A204.1 (cell line): ENCODE results near the gene SFTPA1.
"Not testable (repeated sequence)": the region's sequence is repeated elsewhere in the genome, so short reads cannot be mapped to it uniquely, and the experiment has no call there.

Experiments
- FAIRE-seq: peaks from 2 replicates; lab custom pipeline; 2012; peaks lifted over from hg19 to GRCh38; lab: Jason Lieb, UNC

Gene SFTPA1

GRCh38 chr10:79610601-79611191 lies at the start of gene SFTPA1:
Gene SFTPA1 (plus strand): TSS chr10:79610939. CDS start chr10:79611826, 887 bp downstream.
- no peak for FAIRE-seq

DNA sequence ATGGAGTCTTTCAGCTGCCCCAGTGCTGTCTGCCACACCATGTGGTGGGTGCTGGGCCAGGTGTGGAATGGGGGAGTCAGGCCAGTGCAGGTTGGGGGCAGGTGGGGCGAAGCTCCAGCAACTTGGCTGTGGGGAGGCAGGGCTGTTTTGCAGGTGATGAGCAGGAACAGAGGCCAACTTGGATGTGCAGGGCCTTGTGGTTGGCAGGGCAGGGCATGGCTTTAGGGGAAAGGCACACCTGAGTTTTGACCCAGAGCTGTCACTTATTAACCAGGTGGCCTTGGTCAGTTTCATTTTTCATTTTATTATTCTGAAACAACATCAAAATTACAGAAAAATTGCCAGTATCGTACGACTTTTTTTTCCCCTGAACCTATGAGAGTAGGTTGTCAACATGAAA lies 49.5 kb upstream of the SFTPA1 start:
- no peak for FAIRE-seq

DNA sequence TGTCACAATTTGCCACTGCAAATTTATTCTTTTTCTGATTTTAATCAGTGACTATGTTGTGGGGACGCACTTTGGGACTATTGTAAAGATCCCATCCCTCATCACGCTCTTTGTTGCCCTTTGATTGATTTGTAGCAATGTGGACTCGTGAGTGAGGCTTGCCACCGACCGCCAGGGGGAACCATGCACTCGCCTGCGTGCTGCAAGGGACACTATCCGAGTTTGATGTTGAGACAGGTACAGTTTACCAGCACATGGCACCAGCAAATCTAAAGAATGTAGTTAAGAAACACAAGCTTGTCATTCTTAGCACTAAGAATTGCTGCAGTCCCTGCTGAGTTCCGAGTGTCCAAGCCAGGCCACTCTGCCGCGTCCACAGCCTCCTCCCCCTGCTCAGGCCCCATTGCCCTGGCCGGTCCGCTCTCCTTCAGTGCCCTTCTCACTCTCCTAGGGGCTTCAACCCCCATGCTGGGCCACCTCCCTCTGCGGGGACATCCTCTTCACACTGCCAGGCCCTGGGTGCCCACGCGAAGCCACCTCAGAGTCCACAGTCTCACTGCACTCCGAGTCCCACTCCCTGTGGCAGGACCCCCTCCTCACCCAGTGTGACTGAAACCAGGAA lies 48.5 kb upstream of the SFTPA1 start:
- no peak for FAIRE-seq

DNA sequence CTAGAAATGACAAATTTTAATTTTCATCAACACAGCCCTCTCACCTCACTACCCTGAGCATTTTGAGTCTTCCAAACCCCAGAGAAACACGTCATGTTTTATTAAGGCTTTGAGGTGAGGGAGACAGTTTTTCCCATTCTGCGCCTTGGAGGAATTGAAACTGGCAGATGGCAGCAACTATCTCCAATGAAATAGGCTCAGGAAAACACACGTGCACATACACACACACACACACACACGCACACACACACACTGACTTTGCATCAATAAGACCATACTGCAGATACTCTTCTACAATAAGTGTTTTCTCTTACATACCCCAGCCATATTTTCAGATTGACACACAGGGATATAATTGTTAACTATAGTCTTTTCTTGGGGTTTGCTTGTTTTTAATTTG lies 47.3 kb upstream of the SFTPA1 start:
- no peak for FAIRE-seq

DNA sequence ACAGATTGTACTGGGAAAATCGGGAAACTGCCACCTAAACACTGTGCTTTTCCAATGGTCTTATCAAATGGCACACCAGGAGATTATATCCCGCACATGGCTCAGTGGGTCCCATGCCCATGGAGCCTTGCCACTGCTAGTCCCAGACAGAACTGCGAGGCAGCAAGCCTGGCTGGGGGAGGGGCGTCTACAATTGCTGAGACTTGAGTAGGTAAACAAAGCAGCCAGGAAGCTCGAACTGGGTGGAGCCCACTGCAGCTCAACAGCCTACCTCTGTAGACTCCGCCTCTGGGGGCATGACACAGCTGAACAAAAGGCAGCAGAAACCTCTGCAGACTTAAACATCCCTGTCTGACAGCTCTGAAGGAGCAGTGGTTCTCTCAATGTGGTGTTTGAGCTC lies 40.1 kb upstream of the SFTPA1 start:
- not testable (repeated sequence) for FAIRE-seq

- peak; percentile 80 for FAIRE-seq
These were observed 31.4 kb upstream of the SFTPA1 start for GRCh38 chr10:79579361-79579760.

DNA sequence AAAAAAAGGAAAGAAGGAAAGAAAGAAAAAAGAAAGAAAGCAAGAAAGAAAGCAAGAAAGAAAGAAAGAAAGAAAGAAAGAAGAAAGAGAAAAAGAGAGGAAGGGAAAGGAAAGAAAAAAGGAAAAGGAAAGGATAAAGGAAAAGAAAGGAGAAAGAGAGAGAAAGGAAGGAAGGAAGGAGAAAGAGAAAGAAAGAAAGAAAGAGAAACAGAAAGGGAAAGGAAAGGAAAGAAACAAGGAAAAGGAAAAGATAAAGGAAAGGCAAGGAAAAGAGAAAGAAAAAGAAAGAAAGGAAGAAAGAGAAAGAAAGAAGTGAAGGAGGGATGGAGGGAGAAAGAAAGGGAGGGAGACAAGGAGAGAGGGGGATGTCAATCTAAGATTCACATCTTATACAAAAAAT lies 29.7 kb upstream of the SFTPA1 start:
- no peak for FAIRE-seq

DNA sequence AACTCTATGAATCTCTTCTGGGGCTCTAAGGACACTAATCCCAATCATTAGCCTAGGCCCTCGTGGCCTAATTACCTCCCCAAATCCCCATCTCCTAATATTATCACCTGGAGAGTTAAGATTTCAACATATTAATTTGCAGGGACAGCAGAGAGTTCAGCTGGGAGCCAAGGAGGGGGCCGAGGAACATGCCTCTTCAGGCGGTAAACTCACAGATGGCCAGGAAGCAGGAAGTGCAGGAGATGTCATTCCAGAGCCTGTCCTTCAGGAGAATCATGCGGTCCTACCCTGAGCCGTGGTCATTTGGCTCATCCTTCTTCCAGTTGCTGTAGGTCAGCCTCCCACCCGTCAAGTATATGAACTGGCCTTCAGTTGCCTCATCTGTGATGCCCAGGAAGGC lies 28.6 kb upstream of the SFTPA1 start:
- no peak for FAIRE-seq

- not testable (repeated sequence) for FAIRE-seq
These were observed 27.8 kb upstream of the SFTPA1 start for GRCh38 chr10:79582954-79583353.

GRCh38 chr10:79583488-79584024 lies 27.2 kb upstream of the SFTPA1 start:
- no peak for FAIRE-seq

DNA sequence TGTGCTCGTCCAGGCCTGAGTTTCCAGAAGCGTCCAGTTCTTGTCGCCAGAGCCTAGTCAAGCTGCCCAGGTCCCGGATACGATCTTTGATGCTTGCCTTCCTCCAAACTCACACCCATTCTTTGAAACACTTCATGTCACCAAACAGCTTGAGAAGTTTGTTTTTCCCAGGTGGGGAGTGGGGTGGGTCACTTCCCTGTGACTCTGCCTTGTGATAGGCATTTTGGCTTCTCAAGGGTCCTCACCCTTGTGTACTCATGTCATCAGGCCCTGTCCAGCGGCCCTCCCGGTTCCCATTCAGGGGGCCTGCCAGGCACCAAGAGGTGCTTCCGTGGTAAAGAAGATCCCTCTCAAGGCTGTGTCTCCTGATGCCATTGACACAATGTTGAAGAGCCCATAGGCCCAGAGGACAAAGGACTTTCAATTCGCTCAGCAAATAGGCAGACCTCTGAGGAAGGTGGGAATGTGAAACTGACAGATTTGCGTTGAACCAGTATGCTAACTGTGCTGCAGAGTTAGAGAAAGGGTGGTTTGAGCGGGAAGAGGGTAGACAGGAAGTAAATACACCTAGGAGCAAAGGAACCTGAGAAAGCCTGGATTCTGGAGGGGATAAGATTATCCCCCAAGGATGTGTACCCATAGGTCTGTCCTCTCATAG lies 24.7 kb upstream of the SFTPA1 start:
- FAIRE-seq, result no peak

DNA sequence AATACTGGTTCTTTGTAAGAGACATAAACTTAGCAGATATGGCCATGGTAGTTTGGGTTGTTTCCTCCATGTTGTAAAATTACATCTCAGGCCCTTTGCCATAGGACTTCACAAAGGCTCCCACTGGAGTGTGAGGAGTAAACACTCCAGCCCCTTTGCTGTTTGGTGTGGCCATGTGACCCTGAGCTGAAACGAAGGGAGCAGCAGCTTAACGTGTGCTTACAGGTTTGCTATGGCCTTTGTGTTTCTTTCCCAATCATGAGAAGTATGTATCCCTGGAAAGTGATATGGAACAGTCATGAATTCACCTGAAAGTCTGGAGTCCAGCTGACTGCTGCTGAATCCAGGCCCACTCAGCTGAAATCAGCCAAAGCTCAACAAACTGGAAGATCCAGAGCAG lies 23.8 kb upstream of the SFTPA1 start:
- FAIRE-seq, result no peak

- no peak for FAIRE-seq
These were observed 21.9 kb upstream of the SFTPA1 start for GRCh38 chr10:79588800-79589199.

DNA sequence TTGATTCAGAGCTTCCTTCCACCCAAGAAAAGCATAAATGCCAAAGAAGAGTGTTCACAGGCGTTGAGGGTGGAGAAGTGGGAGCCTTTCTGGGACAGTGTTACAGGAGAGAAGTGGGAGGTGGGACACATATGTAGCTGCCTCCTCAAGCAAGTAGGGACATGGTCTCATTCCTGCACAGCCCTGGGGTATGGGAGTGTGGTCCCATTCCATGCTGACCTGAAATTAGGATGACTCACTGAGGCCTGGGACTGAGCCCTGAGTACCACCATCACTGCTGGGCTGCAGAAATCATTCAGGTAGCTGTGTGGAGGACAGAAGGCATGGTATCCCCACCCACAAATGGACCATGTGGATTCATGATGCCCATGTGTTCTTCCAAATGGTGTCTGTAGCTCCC lies 17.4 kb upstream of the SFTPA1 start:
- FAIRE-seq, result no peak

DNA sequence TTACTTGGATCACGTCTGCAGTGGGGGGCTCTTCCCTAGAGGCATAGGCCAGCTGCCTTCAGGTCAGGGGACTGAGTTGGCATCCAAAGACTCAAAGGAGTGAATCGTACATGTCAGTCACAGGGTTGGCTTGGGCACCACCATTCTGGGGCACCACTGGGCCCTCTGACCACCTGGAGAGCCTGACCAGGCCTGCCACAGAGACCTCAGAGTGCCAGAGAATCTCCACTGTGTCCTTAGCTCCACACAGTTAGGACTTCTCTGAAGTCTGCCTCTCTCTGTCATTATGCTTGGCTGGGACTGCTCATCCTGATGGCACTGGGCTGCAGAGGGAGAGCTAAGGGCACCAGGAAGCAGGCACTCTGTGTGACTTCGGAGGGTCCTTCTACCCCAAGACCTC lies 16.2 kb upstream of the SFTPA1 start:
- not testable (repeated sequence) for FAIRE-seq

DNA sequence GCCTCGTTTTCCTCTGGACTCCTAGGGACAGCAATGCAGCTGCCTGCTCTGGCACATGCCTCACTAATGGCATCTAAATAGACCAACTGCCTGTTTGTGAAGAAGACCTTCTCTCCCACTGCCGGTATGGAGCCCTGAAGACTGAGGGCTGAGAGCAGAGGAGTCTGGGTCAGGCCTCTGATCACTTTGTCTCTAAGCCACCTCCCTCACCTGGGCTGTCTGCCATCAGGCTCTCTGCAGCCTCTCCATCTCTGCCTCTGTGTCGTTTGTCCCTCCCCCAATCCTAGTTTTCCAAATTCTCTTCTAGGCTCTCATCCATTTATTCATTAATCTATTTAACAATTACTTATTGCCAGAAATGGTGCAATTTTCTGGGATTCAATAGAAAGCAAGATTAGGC lies 15.2 kb upstream of the SFTPA1 start:
- FAIRE-seq, result no peak

DNA sequence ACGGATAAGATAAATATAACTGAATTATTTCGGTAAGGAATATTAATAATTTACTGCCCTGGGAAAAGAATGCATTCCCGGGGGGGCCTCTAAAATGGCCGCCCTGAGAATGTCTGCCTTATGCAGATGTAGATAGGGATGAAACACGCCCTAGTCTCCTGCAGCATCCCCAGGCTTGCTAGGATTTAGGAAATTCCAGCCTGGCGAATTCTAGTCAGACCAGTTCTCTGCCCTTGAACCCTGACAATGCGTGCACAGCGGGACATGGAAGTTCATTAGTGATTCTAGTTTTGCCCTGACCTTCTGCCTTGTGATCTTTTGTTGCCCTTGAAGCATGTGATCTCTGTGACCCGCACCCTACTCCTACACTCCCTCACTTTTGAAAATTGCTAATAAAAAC lies 11.1 kb upstream of the SFTPA1 start:
- not testable (repeated sequence) for FAIRE-seq

GRCh38 chr10:79601939-79602338 lies 8.8 kb upstream of the SFTPA1 start:
- no peak for FAIRE-seq

GRCh38 chr10:79602953-79603352 lies 7.8 kb upstream of the SFTPA1 start:
- no peak for FAIRE-seq

GRCh38 chr10:79604294-79604693 lies 6.4 kb upstream of the SFTPA1 start:
- FAIRE-seq, result no peak

- FAIRE-seq, result no peak
These were observed 5.4 kb upstream of the SFTPA1 start for GRCh38 chr10:79605308-79605707.

GRCh38 chr10:79608505-79609375 lies 2.0 kb upstream of the SFTPA1 start:
- FAIRE-seq, result no peak
